Measurements from ENCODE around the gene PCCA. TPM values are rescaled to one million over a fixed set of nuclear protein-coding genes. Genes with fewer than 3 reads are reported as not detected.

The PCCA gene
- polyA plus RNA-seq, 4 donors = 3.0 to 24.7 (median 14.8) TPM

Other genes starting within 250 kb of the PCCA start
- under 1 TPM in 1 of 4 donors, not detected in 3; 0.01 TPM for gene ZIC5, start 117.3 kb upstream of the PCCA start, polyA plus RNA-seq
- gene ZIC2, start 107.3 kb upstream of the PCCA start, polyA plus RNA-seq = under 1 TPM in 1 of 4 donors, not detected in 3; 0.04 TPM

Data from small intestine (tissue), 4 donors.